Heart left ventricle (tissue), 13 donors: ENCODE results near the gene FNBP1.
"Not testable (repeated sequence)": the region's sequence is repeated elsewhere in the genome, so short reads cannot be mapped to it uniquely, and the experiment has no call there.

Experiments
- POLR2A ChIP-seq, 2 donors: fragments of 450-650 bp; IDR thresholded peaks; one replicate each; pipeline ENCODE4 v1.6.1; 2017; ENCODE audit warnings: antibody characterized with exemption in 2 of 2, mild to moderate bottlenecking in 2 of 2, moderate library complexity in 2 of 2
- TF ChIP-seq, protein P1 (sequence below), 12 donors: fragments of 200-600 bp; sonication (generic) in 4 of 12; IDR thresholded peaks; one replicate each; pipeline versions ENCODE4 v1.5.0 to v1.8.0; 2018 to 2022; ENCODE audit warnings: antibody characterized with exemption in 12 of 12, mild to moderate bottlenecking in 5 of 12
- donor health status: ischemic (EF 13 %, LVEDD 7.1; RV severe dilation, severe dysfunction).
- donor health status: DM: no; HTN: yes; CAD: no.
- donor health status: DM: no; HTN: no; CAD: no.
- donor health status: ischemic (EF 25% LVEDD 6.9; RV normal size, moderate dysfunction).
- donor health status: ischemic (EF 25% LVEDD 5.7; RV mildly dilated, moderate dysfunction).
- donor health status: ischemic (EF 35%, LVEDD 5.7; RV mildly dilated, moderate dysfunction).
- donor health status: nonischemic (EF 11% LVEDD 7.7; RV severe dilation, severe dysfunction).
- donor health status: DM: yes; HTN: yes; CAD: no.
- donor health status: PGD.
- donor health status: ischemic (EF 29% LVEDD 5.4; RV normal size, mild dysfunction).
- donor health status: nonischemic (EF 23%, LVEDD 6.1; RV moderate dilation, normal function).

DNA sequence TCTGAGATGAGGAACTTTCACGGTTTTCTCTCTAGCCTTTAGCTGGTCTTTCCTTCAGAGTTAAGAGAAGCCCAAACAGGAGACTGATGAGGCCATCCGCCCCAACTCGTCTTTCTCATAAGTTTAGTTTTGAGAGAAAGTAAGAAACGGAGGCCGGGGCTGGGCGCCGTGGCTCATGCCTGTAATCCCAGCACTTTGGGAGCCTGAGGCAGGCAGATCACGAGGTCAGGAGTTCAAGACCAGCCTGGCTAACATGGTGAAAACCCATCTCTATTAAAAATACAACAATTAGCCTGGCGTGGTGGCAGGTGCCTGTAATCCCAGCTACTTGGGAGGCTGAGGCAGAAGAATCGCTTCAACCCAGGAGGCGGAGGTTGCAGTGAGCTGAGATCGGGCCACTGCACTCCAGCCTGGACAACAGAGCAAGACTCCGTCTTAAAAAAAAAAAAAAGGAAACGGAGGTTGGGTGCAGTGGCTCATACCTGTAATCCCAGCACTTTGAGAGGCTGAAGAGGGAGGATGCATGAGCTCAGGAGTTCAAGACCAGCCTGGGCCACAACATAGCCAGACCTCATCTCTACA lies 152.2 kb downstream of the FNBP1 start:
- not testable (repeated sequence) for TF ChIP-seq POLR2A (IDR thresholded peaks at IDR 0.05)
- TF ChIP-seq, protein P1, sequence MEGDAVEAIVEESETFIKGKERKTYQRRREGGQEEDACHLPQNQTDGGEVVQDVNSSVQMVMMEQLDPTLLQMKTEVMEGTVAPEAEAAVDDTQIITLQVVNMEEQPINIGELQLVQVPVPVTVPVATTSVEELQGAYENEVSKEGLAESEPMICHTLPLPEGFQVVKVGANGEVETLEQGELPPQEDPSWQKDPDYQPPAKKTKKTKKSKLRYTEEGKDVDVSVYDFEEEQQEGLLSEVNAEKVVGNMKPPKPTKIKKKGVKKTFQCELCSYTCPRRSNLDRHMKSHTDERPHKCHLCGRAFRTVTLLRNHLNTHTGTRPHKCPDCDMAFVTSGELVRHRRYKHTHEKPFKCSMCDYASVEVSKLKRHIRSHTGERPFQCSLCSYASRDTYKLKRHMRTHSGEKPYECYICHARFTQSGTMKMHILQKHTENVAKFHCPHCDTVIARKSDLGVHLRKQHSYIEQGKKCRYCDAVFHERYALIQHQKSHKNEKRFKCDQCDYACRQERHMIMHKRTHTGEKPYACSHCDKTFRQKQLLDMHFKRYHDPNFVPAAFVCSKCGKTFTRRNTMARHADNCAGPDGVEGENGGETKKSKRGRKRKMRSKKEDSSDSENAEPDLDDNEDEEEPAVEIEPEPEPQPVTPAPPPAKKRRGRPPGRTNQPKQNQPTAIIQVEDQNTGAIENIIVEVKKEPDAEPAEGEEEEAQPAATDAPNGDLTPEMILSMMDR (IDR thresholded peaks at IDR 0.05): not testable (repeated sequence)
